ENCODE data around the gene ZSWIM9. TPM values are rescaled to one million over a fixed set of nuclear protein-coding genes. Genes with fewer than 3 reads are reported as not detected.
A peak's percentile ranks its signal among the peaks of the same experiment; 100 is the strongest.

ZSWIM9 gene
- total RNA-seq, 3 donors from 2014 or later: 2.9 to 3.9 (median 2.9) TPM

DNA sequence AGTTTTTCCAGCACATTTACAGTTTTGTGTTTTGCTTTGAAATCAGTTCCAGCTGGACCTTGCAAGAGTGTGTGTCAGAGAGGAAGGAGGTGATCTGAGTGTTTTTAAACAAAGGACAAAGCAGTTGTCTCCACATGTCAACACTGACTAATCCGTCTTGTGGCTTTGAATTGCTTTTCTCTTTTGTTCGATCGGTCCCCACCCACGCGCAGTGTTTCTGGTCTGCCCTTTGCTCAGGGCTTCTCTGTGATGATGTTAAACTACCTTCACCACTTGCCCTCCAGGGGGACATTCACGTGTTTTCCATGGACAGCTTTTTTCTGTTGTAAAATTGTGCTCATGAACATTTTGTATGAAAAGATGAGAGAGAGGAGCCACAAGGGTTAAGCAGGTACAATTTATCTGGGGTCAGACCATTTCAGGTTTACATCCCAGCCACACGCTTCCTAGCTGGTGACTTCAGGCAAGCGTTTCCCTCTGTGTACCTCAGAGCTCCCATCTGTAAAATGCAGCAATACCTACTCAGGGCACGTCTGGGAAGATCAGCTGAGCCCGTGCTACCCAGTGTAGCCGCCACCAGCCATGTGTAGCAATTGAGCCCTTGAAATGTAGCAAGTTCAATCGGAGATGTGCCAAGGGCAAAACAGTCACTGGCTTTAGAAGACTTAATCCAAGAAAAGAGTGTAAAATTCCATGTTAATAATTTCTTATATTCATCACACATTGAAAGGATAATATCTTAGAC lies 46.4 kb upstream of the ZSWIM9 start:
- no peak overlapping the region for H3K27ac ChIP-seq
- TF ChIP-seq POLR2A (IDR thresholded peaks at IDR 0.05): no peak
- TF ChIP-seq, protein P1, sequence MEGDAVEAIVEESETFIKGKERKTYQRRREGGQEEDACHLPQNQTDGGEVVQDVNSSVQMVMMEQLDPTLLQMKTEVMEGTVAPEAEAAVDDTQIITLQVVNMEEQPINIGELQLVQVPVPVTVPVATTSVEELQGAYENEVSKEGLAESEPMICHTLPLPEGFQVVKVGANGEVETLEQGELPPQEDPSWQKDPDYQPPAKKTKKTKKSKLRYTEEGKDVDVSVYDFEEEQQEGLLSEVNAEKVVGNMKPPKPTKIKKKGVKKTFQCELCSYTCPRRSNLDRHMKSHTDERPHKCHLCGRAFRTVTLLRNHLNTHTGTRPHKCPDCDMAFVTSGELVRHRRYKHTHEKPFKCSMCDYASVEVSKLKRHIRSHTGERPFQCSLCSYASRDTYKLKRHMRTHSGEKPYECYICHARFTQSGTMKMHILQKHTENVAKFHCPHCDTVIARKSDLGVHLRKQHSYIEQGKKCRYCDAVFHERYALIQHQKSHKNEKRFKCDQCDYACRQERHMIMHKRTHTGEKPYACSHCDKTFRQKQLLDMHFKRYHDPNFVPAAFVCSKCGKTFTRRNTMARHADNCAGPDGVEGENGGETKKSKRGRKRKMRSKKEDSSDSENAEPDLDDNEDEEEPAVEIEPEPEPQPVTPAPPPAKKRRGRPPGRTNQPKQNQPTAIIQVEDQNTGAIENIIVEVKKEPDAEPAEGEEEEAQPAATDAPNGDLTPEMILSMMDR (IDR thresholded peaks at IDR 0.05): peak in 1 of 3 donors; percentile 32
- intact Hi-C loops (cut with DNase I; ENCODE audit: low total_unique reads): no loop called here
- no peak overlapping the region for H3K4me3 ChIP-seq
- no peaks in the 10 kb centered on the region for H3K9me3 ChIP-seq
- no peaks in the 10 kb centered on the region for H3K36me3 ChIP-seq
- peak in 1 of 2 donors; percentile 40 for DNase-seq (ENCODE audit: low spot score in 2 of 2)
- H3K4me1 ChIP-seq: no peaks in the 10 kb centered on the region
- H3K27me3 ChIP-seq: no peaks in the 10 kb centered on the region

DNA sequence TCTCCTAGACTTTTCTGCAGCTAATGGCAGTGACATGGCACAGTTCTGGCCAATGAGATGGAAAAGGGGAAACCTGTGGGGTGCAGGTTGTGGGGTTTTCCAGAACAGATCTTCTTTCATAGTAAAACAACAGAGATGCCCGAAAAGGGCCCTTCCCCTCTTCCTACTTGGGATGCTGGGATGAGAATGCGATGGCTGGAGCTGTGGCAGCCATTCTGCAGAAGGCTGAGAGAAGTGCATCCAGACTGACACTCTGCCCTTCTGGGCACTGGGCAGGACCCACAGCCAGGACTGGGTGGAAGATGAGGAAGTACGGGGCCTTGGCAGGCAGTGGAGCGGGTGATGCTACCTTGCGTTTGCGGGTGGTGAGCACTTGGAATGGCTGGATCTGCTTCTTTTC lies 42.9 kb upstream of the ZSWIM9 start:
- Histone ChIP-seq H3K4me3 (no peak overlapping the region), H3K36me3 (no peaks in the 10 kb centered on the region), H3K27ac (no peak overlapping the region), H3K9me3 (no peaks in the 10 kb centered on the region), H3K4me1 (no peaks in the 10 kb centered on the region), H3K27me3 (no peaks in the 10 kb centered on the region)
- TF ChIP-seq, protein P1 (IDR thresholded peaks at IDR 0.05): no peak
- TF ChIP-seq POLR2A (IDR thresholded peaks at IDR 0.05) (no peak), POLR2AphosphoS5 (IDR thresholded peaks at IDR 0.05) (no peak)
- intact Hi-C loops (cut with DNase I; ENCODE audit: low total_unique reads): no loop called here
- no peak for DNase-seq (ENCODE audit: low spot score in 2 of 2)

DNA sequence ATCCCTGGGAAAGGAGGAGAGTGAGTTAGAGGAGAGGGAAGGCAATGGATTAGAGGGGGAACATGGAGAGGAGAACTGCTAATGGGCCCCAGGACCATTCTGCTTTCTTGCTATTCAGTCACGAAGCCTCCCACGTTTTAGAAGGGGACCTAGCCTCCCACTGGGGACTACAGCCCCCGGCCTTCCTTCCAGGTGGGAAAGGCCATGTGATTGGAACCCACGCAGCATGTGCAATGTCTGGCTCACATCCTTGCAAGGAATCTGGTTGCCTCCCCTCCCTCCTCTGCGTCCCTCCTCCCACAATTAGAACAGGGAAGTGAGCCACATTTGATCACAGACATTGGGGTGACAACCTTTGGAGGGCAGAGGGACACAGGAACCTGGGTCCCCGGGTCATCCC lies 37.4 kb upstream of the ZSWIM9 start:
- no peak overlapping the region for H3K27ac ChIP-seq
- H3K9me3 ChIP-seq: no peaks in the 10 kb centered on the region
- H3K36me3 ChIP-seq: no peaks in the 10 kb centered on the region
- no peaks in the 10 kb centered on the region for H3K4me1 ChIP-seq
- DNase-seq (ENCODE audit: low spot score in 2 of 2): no peak
- H3K27me3 ChIP-seq: no peaks in the 10 kb centered on the region
- intact Hi-C loops (cut with DNase I; ENCODE audit: low total_unique reads): no loop called here
- H3K4me3 ChIP-seq: no peak overlapping the region
- TF ChIP-seq POLR2A (IDR thresholded peaks at IDR 0.05) (no peak), POLR2AphosphoS5 (IDR thresholded peaks at IDR 0.05) (no peak)
- TF ChIP-seq, protein P1 (IDR thresholded peaks at IDR 0.05): no peak

DNA sequence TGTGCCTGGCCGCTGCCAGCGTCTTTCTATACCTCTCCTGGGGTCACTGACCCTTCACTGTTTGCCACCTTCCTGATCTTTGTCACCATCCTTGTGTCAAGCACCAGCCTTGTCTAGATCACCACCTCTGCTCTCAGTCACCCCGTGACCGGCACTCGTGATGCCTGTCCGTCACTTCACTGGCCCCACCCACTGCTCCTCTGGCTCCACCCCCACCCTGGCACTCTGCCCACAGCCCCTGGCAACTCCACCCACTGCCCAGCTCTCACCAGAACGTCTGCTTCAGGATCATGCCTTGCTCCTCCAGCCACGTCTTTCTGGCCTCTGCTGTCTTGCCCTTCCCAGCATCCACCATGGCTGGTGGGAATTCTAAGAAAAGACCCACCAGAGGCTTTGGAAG lies 35.1 kb upstream of the ZSWIM9 start:
- no peaks in the 10 kb centered on the region for H3K36me3 ChIP-seq
- H3K27me3 ChIP-seq: no peaks in the 10 kb centered on the region
- no peaks in the 10 kb centered on the region for H3K4me1 ChIP-seq
- H3K27ac ChIP-seq: no peak overlapping the region
- no peak overlapping the region for H3K4me3 ChIP-seq
- TF ChIP-seq POLR2AphosphoS5 (IDR thresholded peaks at IDR 0.05) (no peak), POLR2A (IDR thresholded peaks at IDR 0.05) (no peak)
- TF ChIP-seq, protein P1 (IDR thresholded peaks at IDR 0.05): no peak
- DNase-seq (ENCODE audit: low spot score in 2 of 2): no peak
- no peaks in the 10 kb centered on the region for H3K9me3 ChIP-seq
- intact Hi-C loops (cut with DNase I; ENCODE audit: low total_unique reads): no loop called here

DNA sequence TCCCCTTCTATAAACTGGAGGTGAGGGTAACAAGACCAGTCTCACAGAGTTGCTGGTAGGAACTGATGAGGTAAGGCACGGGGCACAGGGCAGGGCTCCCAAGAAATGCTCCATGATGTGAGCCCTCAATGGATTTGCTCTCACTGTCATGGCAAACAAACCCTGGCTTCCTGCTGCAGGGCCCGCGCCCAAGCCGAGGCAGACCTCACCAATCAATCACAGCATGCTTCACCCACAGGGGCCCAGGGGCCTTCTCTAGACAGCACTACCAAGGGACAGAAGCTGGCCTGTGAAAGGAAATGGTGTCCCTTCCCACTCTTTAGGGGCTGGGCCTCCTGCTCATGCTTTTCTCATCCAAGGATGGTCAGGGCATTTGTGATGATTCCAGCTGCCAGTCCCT lies 33.9 kb upstream of the ZSWIM9 start:
- intact Hi-C loops (cut with DNase I; ENCODE audit: low total_unique reads): no loop called here
- H3K36me3 ChIP-seq: no peaks in the 10 kb centered on the region
- H3K27me3 ChIP-seq: no peaks in the 10 kb centered on the region
- no peaks in the 10 kb centered on the region for H3K4me1 ChIP-seq
- TF ChIP-seq POLR2A (IDR thresholded peaks at IDR 0.05) (no peak), POLR2AphosphoS5 (IDR thresholded peaks at IDR 0.05) (no peak)
- TF ChIP-seq, protein P1 (IDR thresholded peaks at IDR 0.05): no peak
- no peak overlapping the region for H3K4me3 ChIP-seq
- no peaks in the 10 kb centered on the region for H3K9me3 ChIP-seq
- H3K27ac ChIP-seq: no peak overlapping the region
- DNase-seq (ENCODE audit: low spot score in 2 of 2): no peak

Data from breast epithelium (tissue), 4 donors.